ENCODE data around the gene RBM4B.

RBM4B gene

GRCh38 chr11:66639066-66639813 lies 38.4 kb downstream of the RBM4B start:
- peak in 2 of 4 experiments; percentile 23 to 42 for DNase-seq

- peak; percentile 78 to 91 (median 90) for DNase-seq
These were observed 39.3 kb downstream of the RBM4B start, which contains the start of gene RBM4 for GRCh38 chr11:66638177-66639065. Gene RBM4 (plus strand): TSS chr11:66638703. CDS start chr11:66639712, 1,009 bp downstream.

GRCh38 chr11:66637557-66638176 lies 40.0 kb downstream of the RBM4B start:
- DNase-seq, result no peak

GRCh38 chr11:66636411-66636810 lies 41.3 kb downstream of the RBM4B start:
- no peak for DNase-seq

GRCh38 chr11:66632952-66633351 lies 44.7 kb downstream of the RBM4B start:
- no peak for DNase-seq

GRCh38 chr11:66631883-66632282 lies 45.8 kb downstream of the RBM4B start:
- DNase-seq, result no peak

- DNase-seq, result no peak
These were observed 48.3 kb downstream of the RBM4B start for GRCh38 chr11:66629356-66629755.

GRCh38 chr11:66628061-66628603 lies 49.6 kb downstream of the RBM4B start:
- DNase-seq, result no peak

GRCh38 chr11:66626926-66627325 lies 50.8 kb downstream of the RBM4B start:
- DNase-seq, result no peak

GRCh38 chr11:66626382-66626781 lies 51.3 kb downstream of the RBM4B start:
- no peak for DNase-seq

- DNase-seq, result no peak
These were observed 51.9 kb downstream of the RBM4B start for GRCh38 chr11:66625752-66626149.

GRCh38 chr11:66625041-66625751 lies 52.5 kb downstream of the RBM4B start:
- DNase-seq, result no peak

- no peak for DNase-seq
These were observed 53.2 kb downstream of the RBM4B start for GRCh38 chr11:66624450-66624849.

- DNase-seq, result no peak
These were observed 58.6 kb downstream of the RBM4B start for GRCh38 chr11:66619080-66619554.

GRCh38 chr11:66617155-66617834 lies 60.4 kb downstream of the RBM4B start:
- DNase-seq, result no peak

GRCh38 chr11:66616379-66617154 lies 61.1 kb downstream of the RBM4B start, which contains the start of gene RBM14:
Gene RBM14 (plus strand): TSS chr11:66616630. CDS start chr11:66616721, 91 bp downstream.
- DNase-seq, result peak; percentile 95 to 98 (median 96)

Measured in activated naive CD4-positive, alpha-beta T cell (primary cell).